D341Med (cell line): ENCODE results near the gene PDE4DIP.
"Not testable (repeated sequence)": the region's sequence is repeated elsewhere in the genome, so short reads cannot be mapped to it uniquely, and the experiment has no call there.

Source experiments
- DNase-seq: peaks from one replicate; pipeline ENCODE4 v3.0.0; 2012; ENCODE audit warnings: low spot score

Gene PDE4DIP

DNA sequence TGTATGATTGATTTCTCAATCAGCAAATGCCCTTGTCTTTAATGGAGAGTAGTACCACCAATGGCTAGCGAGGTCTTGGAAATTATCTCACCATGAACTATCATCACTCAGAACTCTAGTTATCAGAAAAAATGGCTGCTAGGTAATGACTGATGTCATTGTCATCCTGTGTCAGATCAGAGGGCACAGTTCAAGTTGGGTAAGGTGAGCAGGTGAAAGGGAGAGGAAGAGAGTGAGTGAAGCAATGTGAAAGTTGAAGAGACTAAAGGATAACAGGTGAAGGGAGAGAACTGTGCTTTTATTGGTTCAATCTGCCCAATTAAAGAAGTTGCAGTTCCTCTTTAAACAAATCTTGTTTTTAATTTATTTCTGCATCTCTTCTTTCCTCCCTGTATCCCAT, 76.8 kb downstream of the PDE4DIP start:
- DNase-seq: not testable (repeated sequence)

DNA sequence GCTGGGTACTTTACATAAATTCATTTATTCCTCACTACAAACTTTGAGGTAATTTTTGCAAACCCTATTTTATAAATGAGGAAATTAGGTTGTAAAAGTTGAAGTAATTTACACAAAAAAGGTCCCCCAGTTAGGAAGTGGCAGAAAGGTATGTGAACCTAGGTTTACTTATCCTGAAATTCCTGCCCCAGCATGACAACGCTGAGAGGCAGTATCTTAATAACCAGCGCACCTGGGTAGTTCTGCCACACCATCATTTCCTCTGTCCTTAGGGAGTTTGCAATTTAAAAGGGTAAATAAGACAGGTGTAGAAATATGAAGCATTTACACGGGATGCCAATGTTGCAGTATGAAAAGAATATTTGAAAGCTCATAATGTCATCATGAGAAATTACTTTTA, 79.6 kb downstream of the PDE4DIP start:
- not testable (repeated sequence) for DNase-seq

- DNase-seq: not testable (repeated sequence)
Measured at GRCh38 chr1:148927645-148928044, 83.4 kb downstream of the PDE4DIP start.

- DNase-seq: not testable (repeated sequence)
Measured at GRCh38 chr1:148929253-148929652, 85.0 kb downstream of the PDE4DIP start.

DNA sequence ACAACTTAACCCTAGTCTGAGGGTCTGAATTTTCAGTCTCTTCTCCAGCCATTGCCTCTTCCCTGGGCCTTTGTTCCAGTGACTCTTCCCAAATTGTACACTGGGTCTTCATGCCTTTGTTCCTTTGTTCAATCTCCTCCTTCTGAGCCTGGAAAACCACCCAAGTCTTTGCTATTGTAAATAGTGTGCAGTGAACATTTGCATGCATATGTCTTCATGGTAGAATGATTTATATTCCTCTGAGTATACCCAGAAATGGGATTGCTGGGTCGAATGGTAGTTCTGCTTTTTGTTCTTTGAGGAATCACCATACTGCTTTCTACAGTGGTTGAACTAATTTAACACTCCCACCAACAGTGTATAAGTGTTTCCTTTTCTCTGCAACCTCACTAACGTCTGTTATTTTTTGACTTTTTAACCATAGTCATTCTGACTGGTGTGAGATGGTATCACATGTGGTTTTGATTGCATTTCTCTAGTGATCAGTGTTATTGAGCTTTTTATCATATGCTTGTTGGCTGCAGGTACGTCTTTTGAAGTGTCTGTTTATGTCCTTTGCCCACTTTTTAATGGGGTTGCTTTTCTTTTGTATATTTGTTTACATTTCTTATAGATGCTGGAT, 91.3 kb downstream of the PDE4DIP start:
- DNase-seq: not testable (repeated sequence)

DNA sequence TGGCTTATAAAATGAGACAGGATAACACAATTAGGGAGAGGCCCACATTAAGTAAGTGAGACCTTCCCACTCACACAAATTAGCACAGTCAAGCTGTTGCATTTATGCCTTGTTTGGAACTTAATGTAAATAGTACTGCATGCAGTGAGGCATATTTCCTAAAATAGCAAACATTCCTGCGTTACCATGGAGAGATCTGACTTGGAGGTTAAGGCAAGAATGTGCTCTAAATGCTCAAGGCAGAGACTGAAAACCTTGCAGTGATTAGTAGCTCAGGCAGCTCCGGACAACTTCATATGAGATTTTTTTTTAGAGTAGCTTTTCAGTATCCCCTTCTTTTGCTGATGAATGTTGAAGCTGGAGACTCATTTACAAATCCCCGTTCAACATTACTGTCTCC, 98.7 kb downstream of the PDE4DIP start:
- not testable (repeated sequence) for DNase-seq

DNA sequence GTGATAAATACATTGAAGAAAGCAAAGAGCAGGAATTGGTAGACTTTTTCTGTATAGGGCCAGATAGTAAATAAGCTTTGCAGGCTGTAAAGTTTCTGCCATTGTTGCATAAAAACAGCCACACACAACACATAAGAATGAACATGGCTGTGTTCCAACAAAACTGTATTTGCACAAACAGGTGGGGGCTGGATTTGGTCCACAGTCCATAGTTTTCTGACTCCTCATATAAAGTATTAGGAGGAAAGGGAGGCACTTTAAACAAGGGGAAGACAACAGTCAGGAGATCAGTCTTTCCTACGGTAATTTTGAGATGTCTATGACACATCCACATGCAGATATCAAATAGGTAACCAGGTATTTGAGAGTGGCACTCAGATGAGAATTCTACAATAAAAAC, 100.9 kb downstream of the PDE4DIP start:
- DNase-seq: not testable (repeated sequence)

DNA sequence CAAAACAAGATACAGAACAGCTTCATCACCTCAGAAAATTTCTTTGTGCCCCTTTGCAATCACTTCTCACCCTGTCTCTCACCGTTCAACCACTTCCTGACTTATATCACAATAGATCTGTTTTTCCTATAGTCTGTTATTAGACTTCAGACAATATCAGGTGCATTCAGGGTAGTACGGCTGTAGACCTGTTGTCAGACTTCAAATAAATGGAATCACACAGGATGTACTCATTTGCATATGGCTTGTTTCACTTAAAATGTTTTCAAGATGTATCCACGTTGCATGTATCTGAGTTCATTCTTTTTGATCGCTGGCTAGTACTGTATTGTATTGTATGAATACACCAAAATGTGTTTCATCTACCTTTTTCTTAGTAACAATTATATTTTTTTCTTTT, 104.5 kb downstream of the PDE4DIP start:
- DNase-seq: not testable (repeated sequence)

DNA sequence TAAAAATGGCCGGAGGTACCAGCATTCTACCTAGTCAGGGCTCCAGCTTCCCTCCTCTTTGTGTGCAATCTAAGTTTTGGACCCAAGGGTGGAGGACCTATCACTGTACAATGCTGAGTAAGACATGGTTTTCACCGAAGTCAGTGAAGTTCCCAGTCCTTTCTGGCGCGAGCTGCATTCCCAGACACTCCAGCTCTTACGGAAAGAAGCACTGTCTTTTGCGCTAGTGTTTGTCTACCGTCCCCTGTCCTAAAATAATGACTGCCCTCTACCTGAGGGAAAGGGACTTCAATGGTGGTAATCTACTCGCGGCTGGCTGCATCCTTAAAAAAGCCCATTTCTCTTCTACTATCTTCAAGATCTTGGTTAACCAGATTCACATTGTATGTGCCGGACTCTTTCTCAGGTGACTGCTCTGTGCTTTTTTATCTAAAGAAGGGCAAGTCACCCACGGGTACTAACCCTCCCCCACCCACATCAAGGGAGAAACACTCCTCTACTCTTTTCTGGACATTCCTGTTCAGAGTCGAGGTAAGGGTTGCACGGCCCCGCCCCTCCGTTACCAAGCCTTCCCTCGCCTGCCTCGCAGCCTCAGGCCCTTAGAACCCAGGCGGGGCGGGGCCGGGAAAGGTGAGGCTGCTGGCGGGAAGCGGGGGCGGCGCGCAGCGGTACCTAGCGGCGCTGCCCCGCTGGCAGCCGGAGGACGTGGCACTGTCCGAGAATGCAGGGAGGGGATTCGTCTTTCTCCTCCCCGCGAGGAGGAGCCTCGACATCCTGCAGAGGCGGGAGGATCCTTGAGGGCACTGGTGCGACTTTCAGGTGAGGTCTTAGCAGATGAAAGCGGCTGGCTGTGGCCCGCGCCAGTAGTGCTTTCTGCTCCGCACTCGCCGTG, 107.4 kb downstream of the PDE4DIP start:
- not testable (repeated sequence) for DNase-seq

DNA sequence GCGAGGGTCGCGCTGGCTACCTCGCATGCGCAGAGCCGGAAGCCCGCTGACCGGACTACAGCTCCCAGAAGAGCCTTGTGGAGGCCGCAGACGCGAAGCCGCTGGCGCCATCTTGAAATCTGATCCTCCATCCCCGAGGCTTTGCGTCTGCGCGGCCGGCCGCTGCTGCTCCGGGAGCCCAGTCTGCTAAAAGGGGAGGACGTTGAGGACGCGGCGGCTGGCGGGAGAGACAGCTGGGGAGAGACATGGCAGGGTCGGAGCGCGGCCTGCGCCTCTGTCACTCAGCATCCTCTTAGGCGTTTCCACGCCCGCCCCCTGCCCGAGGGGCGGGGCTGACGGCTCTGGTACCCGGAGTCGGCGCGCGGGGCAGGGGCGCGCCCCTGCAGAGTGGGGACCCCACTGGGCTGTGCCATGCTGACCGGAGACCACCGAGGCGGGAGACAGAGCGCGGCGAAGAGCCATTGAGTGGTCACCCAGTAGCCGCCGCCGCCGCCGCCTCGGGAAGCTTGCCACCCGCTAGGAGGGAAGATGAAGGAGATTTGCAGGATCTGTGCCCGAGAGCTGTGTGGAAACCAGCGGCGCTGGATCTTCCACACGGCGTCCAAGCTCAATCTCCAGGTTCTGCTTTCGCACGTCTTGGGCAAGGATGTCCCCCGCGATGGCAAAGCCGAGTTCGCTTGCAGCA, 108.2 kb downstream of the PDE4DIP start:
- DNase-seq: not testable (repeated sequence)

DNA sequence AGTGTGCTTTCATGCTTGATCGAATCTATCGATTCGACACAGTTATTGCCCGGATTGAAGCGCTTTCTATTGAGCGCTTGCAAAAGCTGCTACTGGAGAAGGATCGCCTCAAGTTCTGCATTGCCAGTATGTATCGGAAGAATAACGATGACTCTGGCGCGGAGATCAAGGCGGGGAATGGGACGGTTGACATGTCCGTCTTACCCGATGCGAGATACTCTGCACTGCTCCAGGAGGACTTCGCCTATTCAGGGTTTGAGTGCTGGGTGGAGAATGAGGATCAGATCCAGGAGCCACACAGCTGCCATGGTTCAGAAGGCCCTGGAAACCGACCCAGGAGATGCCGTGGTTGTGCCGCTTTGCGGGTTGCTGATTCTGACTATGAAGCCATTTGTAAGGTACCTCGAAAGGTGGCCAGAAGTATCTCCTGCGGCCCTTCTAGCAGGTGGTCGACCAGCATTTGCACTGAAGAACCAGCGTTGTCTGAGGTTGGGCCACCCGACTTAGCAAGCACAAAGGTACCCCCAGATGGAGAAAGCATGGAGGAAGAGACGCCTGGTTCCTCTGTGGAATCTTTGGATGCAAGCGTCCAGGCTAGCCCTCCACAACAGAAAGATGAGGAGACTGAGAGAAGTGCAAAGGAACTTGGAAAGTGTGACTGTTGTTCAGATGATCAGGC, 108.8 kb downstream of the PDE4DIP start:
- peak; percentile 2 for DNase-seq

GRCh38 chr1:148953730-148954129, 109.5 kb downstream of the PDE4DIP start:
- DNase-seq: not testable (repeated sequence)

GRCh38 chr1:148958343-148958742, 114.1 kb downstream of the PDE4DIP start:
- DNase-seq: not testable (repeated sequence)

- DNase-seq: not testable (repeated sequence)
Measured at GRCh38 chr1:148960212-148961000, 116.2 kb downstream of the PDE4DIP start.

- not testable (repeated sequence) for DNase-seq
Measured at GRCh38 chr1:148962127-148962857, 118.1 kb downstream of the PDE4DIP start.

DNA sequence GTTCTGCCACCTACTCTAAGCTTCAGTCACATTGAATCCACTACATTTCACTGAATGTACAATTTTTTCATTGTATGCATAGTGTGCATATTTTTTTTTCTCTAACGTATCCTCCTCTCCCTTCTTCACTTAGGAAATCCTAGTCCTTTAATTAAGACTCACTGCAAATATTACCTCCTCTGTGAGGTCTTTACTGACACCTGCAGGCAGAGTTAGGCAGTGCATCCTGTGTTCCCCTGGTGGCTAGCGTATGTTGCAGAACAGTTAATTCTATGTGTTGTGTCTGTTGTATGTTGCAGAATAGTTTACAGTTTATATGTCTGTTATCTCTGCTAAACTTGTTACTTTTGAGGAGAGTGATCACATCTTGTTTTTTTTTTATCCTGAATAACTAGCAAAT, 121.9 kb downstream of the PDE4DIP start:
- DNase-seq: not testable (repeated sequence)

- not testable (repeated sequence) for DNase-seq
Measured at GRCh38 chr1:148967580-148967979, 123.4 kb downstream of the PDE4DIP start.

DNA sequence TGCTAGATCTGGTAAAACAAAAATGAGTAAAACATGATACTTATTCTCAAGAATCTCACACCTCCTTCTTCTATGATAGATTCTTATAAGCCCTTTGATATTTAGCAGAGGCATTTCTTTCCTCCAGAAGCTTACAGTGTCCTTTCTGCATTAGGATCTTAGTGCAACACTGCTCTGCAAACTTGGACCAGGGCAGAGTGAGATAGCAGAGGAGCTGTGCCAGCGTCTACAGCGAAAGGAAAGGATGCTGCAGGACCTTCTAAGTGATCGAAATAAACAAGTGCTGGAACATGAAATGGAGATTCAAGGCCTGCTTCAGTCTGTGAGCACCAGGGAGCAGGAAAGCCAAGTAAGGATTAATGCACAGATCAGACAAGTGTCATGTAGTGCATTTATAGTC, 124.5 kb downstream of the PDE4DIP start:
- DNase-seq: not testable (repeated sequence)

DNA sequence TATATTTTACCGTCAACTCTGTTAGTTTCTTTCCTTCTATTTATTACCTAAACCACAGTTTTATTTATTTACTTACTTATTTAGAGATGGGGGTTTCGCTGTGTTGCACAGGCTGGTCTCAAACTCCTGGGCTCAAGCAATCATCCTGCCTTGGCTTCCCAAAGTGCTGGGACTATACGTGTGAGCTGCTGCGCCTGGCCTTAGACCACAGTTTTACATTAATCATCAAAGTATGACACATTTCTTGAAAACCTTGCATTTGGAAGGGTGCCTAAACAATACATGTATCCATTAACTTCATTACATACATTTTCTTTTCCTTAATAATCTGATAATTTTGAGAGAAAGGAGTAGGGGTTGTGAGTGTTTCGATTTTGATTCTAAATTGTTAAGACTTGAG, 124.9 kb downstream of the PDE4DIP start:
- not testable (repeated sequence) for DNase-seq

GRCh38 chr1:148975453-148975852, 131.2 kb downstream of the PDE4DIP start:
- DNase-seq: not testable (repeated sequence)
